ENCODE measurements around the gene AGO3.
A peak's percentile ranks its signal among the peaks of the same experiment; 100 is the strongest.

Gene AGO3

GRCh38 chr1:36097693-36098585 is 167.0 kb downstream of the AGO3 start:
- Histone ChIP-seq H3K27me3 (ENCODE audit: insufficient read depth, low read length) (no peaks in the 10 kb centered on the region), H3K27ac (ENCODE audit: low read depth, low read length) (no peak overlapping the region; the same call in 1 of the 2 replicates), H3K4me1 (ENCODE audit: insufficient read depth, low read length) (peaks cover 3% of the 10 kb centered on the region; the same call in 1 of the 2 replicates), H3K36me3 (ENCODE audit: insufficient read depth, low read length) (peaks cover 35% of the 10 kb centered on the region), H3K9ac (ENCODE audit: low read depth, low read length) (0 out of 2 replicates have a peak overlapping the region, but pooled peaks have one; percentile 34), H3K4me3 (ENCODE audit: low read length) (no peak overlapping the region), H3K9me3 (ENCODE audit: insufficient read depth, low read depth, low read length) (no peaks in the 10 kb centered on the region)
- 92% methylated on average over 33 of the region's 33 CpGs for WGBS

- no peaks in the 10 kb centered on the region for H3K9me3 ChIP-seq (ENCODE audit: insufficient read depth, low read depth, low read length)
- H3K36me3 ChIP-seq (ENCODE audit: insufficient read depth, low read length) = peaks cover 26% of the 10 kb centered on the region
- WGBS = 93% methylated on average over 13 of the region's 13 CpGs
- peaks cover 3% of the 10 kb centered on the region; the same call in 1 of the 2 replicates for H3K4me1 ChIP-seq (ENCODE audit: insufficient read depth, low read length)
- no peak overlapping the region for H3K9ac ChIP-seq (ENCODE audit: low read depth, low read length)
- H3K27me3 ChIP-seq (ENCODE audit: insufficient read depth, low read length) = no peaks in the 10 kb centered on the region
- no peak overlapping the region for H3K27ac ChIP-seq (ENCODE audit: low read depth, low read length)
- no peak overlapping the region for H3K4me3 ChIP-seq (ENCODE audit: low read length)
Observed at GRCh38 chr1:36098650-36099365, 167.9 kb downstream of the AGO3 start.

DNA sequence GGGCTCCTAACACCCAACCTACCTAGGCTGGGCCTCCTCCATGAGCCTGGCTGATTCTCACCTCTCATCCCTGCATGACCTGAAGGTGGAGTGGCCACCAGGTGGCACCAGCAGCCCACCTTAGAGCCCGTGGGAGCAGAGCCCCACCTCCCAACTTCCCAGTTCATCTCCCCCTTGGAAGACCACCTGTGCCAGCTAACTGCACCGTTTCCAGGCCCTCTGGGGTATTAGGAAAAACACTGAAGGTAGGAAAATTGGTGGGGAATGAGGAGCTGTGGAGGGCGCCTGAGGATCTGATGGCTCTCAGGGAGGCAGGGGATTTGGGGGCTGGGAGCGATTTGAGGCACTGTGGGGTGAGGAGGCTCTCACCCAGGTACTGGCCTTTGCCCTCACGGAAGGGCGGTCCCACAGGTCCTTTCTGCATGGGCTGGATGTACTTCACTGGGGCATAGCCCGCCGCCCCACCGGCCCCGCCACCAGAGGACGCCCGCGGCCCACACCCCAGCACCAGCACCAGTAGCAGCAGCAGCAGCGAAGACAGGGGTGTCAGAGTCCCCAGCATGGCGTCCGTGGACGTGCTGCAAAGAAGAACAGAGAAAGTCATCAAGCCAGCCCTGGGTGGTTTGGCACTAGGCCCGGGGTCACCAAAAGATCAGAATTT is 168.9 kb downstream of the AGO3 start:
- Histone ChIP-seq H3K4me1 (ENCODE audit: insufficient read depth, low read length) (peaks cover 3% of the 10 kb centered on the region; the same call in 1 of the 2 replicates), H3K9me3 (ENCODE audit: insufficient read depth, low read depth, low read length) (no peaks in the 10 kb centered on the region), H3K36me3 (ENCODE audit: insufficient read depth, low read length) (peaks cover 16% of the 10 kb centered on the region), H3K9ac (ENCODE audit: low read depth, low read length) (no peak overlapping the region), H3K27me3 (ENCODE audit: insufficient read depth, low read length) (no peaks in the 10 kb centered on the region), H3K4me3 (ENCODE audit: low read length) (no peak overlapping the region), H3K27ac (ENCODE audit: low read depth, low read length) (no peak overlapping the region)
- WGBS = 66% methylated on average over 18 of the region's 18 CpGs

- Histone ChIP-seq H3K27ac (ENCODE audit: low read depth, low read length) (no peak overlapping the region), H3K9me3 (ENCODE audit: insufficient read depth, low read depth, low read length) (no peaks in the 10 kb centered on the region), H3K36me3 (ENCODE audit: insufficient read depth, low read length) (peaks cover 11% of the 10 kb centered on the region), H3K9ac (ENCODE audit: low read depth, low read length) (no peak overlapping the region), H3K4me3 (ENCODE audit: low read length) (no peak overlapping the region), H3K4me1 (ENCODE audit: insufficient read depth, low read length) (peaks cover 3% of the 10 kb centered on the region; the same call in 1 of the 2 replicates), H3K27me3 (ENCODE audit: insufficient read depth, low read length) (no peaks in the 10 kb centered on the region)
- 93% methylated on average over 6 of the region's 6 CpGs for WGBS
Observed at GRCh38 chr1:36100376-36100775, 169.5 kb downstream of the AGO3 start.

GRCh38 chr1:36101546-36101945 is 170.6 kb downstream of the AGO3 start:
- Histone ChIP-seq H3K27me3 (ENCODE audit: insufficient read depth, low read length) (no peaks in the 10 kb centered on the region), H3K9me3 (ENCODE audit: insufficient read depth, low read depth, low read length) (no peaks in the 10 kb centered on the region), H3K4me3 (ENCODE audit: low read length) (no peak overlapping the region), H3K27ac (ENCODE audit: low read depth, low read length) (no peak overlapping the region), H3K9ac (ENCODE audit: low read depth, low read length) (no peak overlapping the region), H3K4me1 (ENCODE audit: insufficient read depth, low read length) (peaks cover 3% of the 10 kb centered on the region; the same call in 1 of the 2 replicates), H3K36me3 (ENCODE audit: insufficient read depth, low read length) (no peaks in the 10 kb centered on the region)
- 94% methylated on average over 5 of the region's 5 CpGs for WGBS

- WGBS = 65% methylated on average over 5 of the region's 5 CpGs
- no peak overlapping the region for H3K27ac ChIP-seq (ENCODE audit: low read depth, low read length)
- H3K4me3 ChIP-seq (ENCODE audit: low read length) = no peak overlapping the region
- H3K4me1 ChIP-seq (ENCODE audit: insufficient read depth, low read length) = no peaks in the 10 kb centered on the region
- H3K36me3 ChIP-seq (ENCODE audit: insufficient read depth, low read length) = no peaks in the 10 kb centered on the region
- no peaks in the 10 kb centered on the region for H3K9me3 ChIP-seq (ENCODE audit: insufficient read depth, low read depth, low read length)
- H3K9ac ChIP-seq (ENCODE audit: low read depth, low read length) = no peak overlapping the region
- H3K27me3 ChIP-seq (ENCODE audit: insufficient read depth, low read length) = no peaks in the 10 kb centered on the region
Observed at GRCh38 chr1:36106269-36106668, 175.4 kb downstream of the AGO3 start.

GRCh38 chr1:36107394-36107793 is 176.5 kb downstream of the AGO3 start:
- 95% methylated on average over 9 of the region's 9 CpGs for WGBS

DNA sequence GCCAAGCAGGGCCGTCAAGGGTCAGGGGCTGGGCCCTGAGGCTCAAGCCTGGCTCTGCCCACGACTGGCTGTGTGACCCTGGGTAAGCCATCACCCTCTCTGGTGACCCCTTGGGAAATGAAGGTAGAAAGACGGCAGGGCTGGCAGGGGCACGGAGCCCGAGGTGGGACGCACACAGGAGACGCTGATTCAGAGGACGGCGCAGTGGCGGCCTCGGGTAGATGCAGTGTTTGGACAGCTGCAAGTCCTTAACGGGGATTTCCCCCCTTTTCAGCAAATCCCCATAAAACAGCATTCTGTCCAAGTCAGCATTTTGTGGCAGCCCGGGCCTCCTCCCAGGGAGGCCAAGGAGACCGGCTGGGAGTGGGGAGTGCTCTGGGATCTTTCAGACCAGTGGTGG is 177.4 kb downstream of the AGO3 start:
- no peaks in the 10 kb centered on the region for H3K36me3 ChIP-seq (ENCODE audit: insufficient read depth, low read length)
- no peak overlapping the region for H3K4me3 ChIP-seq (ENCODE audit: low read length)
- no peaks in the 10 kb centered on the region for H3K4me1 ChIP-seq (ENCODE audit: insufficient read depth, low read length)
- 93% methylated on average over 14 of the region's 14 CpGs for WGBS
- no peaks in the 10 kb centered on the region for H3K9me3 ChIP-seq (ENCODE audit: insufficient read depth, low read depth, low read length)
- H3K27me3 ChIP-seq (ENCODE audit: insufficient read depth, low read length) = no peaks in the 10 kb centered on the region; the same call in 1 of the 2 replicates
- no peak overlapping the region for H3K27ac ChIP-seq (ENCODE audit: low read depth, low read length)
- no peak overlapping the region for H3K9ac ChIP-seq (ENCODE audit: low read depth, low read length)

More at GRCh38 chr1:36107394-36107793, 176.5 kb downstream of the AGO3 start:
- no peaks in the 10 kb centered on the region for H3K9me3 ChIP-seq (ENCODE audit: insufficient read depth, low read depth, low read length)
- H3K27ac ChIP-seq (ENCODE audit: low read depth, low read length) = no peak overlapping the region
- H3K4me3 ChIP-seq (ENCODE audit: low read length) = no peak overlapping the region
- H3K36me3 ChIP-seq (ENCODE audit: insufficient read depth, low read length) = no peaks in the 10 kb centered on the region
- no peaks in the 10 kb centered on the region for H3K27me3 ChIP-seq (ENCODE audit: insufficient read depth, low read length)
- no peak overlapping the region for H3K9ac ChIP-seq (ENCODE audit: low read depth, low read length)
- no peaks in the 10 kb centered on the region for H3K4me1 ChIP-seq (ENCODE audit: insufficient read depth, low read length)

DNA sequence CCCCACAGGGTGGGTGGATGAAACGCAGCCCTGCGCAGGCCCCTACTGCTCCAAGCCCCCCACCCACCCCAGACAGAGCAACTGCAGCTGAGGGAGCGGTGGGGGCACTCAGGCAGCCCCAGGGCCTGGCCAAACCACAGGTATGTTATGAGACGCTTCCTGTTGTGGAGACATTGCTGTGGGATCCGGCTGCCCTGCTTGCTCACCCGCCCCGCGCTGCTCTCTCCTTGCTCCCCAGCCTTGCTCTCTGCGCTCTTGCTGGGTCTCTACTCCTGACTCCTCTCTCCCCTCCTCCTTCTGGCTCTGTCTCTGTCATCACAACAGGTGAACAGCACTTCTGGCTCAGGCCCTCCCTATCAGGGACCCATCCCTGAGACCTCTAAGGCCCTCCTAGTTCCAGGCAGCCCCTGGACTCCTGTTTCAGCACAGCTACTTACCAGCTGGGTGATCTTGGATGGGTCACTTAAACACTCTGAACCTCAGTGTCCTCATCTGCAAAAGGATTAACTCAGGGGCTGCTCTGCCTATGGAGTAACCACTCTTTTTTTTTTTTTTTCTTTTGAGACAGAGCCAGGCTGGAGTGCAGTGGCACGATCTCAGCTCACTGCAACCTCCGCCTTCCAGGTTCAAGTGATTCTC is 178.3 kb downstream of the AGO3 start:
- Histone ChIP-seq H3K9me3 (ENCODE audit: insufficient read depth, low read depth, low read length) (no peaks in the 10 kb centered on the region), H3K27me3 (ENCODE audit: insufficient read depth, low read length) (no peaks in the 10 kb centered on the region; the same call in 1 of the 2 replicates), H3K36me3 (ENCODE audit: insufficient read depth, low read length) (no peaks in the 10 kb centered on the region), H3K4me3 (ENCODE audit: low read length) (no peak overlapping the region), H3K4me1 (ENCODE audit: insufficient read depth, low read length) (no peaks in the 10 kb centered on the region), H3K27ac (ENCODE audit: low read depth, low read length) (no peak overlapping the region), H3K9ac (ENCODE audit: low read depth, low read length) (no peak overlapping the region)
- WGBS = 91% methylated on average over 11 of the region's 11 CpGs

DNA sequence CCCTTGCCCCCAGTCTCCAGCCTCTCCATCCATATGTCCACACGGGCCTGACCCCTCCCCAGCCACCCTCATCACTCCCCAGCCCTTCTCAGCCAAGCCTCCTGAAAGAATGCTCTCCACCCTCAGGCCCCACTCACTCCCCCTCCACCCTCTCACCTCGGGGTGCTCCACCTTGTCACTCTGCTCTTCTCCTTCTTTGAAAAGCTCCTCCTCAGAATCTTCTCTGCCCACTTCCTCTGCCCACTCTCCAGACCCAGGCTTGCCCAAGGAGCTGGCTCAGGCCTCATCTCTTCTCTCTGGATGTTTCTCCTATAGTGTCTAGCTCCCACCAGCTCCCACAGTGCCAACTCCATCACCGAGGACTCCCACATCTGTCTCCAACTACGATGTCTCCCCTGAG is 180.2 kb downstream of the AGO3 start:
- no peak overlapping the region for H3K4me3 ChIP-seq (ENCODE audit: low read length)
- H3K27ac ChIP-seq (ENCODE audit: low read depth, low read length) = no peak overlapping the region
- H3K4me1 ChIP-seq (ENCODE audit: insufficient read depth, low read length) = no peaks in the 10 kb centered on the region
- 84% methylated on average over 4 of the region's 4 CpGs for WGBS
- no peak overlapping the region for H3K9ac ChIP-seq (ENCODE audit: low read depth, low read length)
- no peaks in the 10 kb centered on the region; the same call in 1 of the 2 replicates for H3K27me3 ChIP-seq (ENCODE audit: insufficient read depth, low read length)
- H3K36me3 ChIP-seq (ENCODE audit: insufficient read depth, low read length) = no peaks in the 10 kb centered on the region
- H3K9me3 ChIP-seq (ENCODE audit: insufficient read depth, low read depth, low read length) = no peaks in the 10 kb centered on the region
